Medulla oblongata (tissue), 1 donor: Measurements from ENCODE around the gene OSBP.

Source experiments
- DNase-seq: peaks from one replicate; pipeline ENCODE4 v3.0.0-alpha.2; 2015; ENCODE audit errors: extremely low spot score

Gene OSBP

DNA sequence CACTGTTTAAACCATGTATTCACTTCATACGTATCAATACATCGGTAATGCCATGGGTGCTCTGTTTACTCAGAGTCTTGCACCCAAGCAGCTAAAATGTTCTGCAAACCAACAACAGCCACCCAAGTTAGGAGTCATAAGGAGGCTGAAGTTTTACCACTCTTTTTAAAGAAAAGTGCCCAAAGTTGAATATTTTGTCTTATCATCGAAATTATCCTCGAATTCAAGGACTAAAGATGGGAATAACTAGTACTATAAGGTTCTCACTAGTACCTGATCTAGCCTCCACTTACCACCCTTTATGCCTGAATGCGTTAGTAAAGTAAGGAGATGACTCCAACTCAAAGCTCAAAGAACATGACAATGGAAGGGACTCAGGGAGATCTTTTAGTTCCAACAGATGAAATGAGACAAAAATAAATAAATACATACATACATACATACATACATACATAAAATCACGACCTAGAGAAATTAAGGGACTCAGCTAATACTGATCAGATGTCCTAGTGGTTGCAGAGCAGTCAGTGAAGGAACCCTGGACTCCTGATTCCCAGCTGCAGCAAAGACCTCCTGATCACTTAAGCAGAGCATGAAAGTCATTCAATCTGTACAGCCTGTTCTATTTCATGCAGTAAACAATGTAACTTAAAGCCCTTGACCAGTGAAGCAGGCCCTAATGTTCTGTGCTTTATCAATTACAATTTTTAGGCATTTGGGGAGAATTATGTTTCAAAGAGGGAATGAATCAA lies 7.7 kb downstream of the OSBP start:
- no peak for DNase-seq

DNA sequence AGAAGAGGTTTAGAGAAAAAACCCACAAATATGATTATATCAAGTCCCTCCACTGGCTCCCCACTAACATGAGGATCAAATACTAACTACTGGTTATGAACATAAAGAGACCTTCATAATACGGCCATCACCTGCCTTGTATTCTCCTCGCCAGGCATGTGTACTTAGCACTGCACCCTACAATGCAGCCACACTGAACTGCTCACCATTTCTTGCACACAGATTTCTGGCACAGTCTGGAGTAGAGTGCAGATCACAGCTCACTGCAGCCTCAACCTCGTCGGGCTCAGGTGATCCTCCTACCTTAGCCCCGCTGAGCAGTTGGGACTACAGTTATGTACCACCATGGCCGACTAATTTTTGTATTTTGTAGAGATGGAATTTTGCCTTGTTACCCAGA lies 13.1 kb downstream of the OSBP start:
- no peak for DNase-seq

DNA sequence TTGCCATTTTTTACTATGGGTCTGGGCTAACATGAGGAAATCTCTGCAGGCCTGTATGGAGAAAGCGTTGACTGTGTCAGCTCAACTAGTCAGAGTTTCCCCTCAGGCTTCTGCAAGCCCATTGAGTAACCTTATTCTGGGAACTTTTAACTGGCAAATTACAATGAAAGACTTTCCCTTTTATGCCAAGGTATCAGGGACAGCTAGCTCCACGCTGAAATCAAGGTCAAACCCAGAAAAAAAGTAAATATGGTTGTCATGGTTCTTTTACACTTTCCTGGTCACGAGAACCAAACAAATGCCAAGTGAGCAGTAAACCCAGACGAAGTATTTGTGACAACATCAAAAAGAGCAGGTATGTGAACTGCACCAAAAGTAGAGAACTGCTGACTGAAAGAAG lies 13.8 kb downstream of the OSBP start:
- no peak for DNase-seq

DNA sequence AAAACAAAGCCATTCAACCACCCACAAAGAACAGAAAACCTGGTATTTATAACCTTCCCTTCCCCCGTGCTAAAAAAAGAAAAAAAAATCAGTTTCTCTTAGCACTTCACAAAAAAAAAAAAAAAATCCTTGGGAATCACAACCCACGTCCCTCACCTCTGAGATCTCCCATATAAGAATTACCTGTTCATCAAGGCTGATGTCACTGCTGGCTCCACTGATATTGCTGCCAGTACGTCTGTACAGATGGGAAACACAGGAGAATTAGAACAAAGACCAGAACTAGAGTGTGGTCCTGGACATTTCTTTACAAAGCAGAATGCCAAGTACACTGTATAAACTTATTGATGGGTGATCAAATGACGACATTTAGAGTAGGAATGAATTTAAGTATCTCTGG lies 14.9 kb downstream of the OSBP start:
- no peak for DNase-seq

DNA sequence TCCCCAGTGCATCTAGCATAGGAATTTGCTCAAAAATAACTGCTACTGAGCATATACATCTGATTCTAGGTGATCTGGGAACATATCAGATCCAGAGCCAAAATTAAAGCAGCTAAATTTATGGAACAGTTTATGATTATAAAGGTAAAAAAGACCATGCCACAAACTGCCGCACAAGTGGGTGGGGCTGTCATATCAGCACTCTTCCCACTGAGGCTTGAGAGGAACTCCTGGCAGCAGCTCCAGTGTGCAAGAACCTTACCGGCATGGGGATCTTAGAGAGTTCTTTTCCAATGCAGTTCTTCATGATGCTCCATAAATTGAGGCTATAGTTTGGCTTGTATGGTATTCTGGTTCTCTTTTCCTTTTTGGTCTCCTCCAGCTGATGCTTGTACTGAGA lies 15.3 kb downstream of the OSBP start:
- DNase-seq = no peak

DNA sequence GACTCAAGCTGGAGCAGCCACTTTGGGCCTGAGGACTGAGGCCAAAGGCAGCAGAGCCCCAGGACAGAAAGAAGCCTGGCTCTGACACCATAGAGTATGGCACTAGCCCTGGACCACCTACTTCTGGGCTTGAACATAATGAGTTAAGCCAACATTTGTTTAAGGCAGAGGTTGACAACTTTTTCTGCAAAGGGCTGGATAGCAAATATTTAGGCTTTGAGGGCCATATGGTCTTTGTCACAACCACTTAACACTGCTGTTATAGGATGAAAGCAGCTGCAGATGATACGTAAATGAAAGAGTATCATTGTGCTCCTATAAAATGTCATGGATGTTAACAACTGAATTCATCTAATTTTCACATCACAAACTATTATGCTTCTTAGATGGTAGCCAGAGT lies 16.6 kb downstream of the OSBP start:
- DNase-seq = no peak

DNA sequence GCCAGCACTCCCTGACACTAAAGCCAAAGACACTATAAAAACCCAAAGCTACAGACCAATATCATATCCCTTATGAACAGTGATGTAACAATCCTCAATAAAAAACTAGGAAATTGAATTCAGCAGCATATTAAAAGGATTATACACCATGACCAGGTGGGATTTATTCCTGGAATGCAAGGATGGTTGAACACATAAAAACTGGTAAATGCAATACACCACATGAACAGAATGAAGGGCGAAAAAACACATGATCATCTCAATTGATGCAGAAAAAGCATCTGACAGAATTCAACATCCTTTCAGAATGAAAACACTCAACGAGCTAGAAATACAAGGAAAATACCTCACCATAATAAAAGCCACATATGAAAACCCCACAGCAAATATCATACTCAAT lies 31.3 kb downstream of the OSBP start:
- no peak for DNase-seq

DNA sequence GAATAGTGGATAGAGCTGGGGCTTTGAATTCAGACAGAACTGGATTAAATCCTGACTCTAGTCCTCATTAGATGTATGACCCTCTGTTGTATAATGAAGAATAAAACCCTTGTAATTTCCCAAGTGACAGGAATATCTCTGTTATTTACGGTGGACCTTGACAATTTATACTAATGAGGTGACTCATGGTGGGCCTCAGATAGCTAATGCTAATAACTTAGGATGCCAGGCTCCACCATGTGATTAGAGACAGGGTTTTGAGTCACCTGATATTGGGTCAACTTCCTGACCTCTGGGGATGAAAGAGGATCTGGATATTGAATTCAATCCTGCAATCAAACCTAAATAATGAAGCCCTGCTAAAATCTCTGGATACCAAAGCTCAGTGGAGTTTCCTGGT lies 33.6 kb downstream of the OSBP start:
- DNase-seq = no peak

DNA sequence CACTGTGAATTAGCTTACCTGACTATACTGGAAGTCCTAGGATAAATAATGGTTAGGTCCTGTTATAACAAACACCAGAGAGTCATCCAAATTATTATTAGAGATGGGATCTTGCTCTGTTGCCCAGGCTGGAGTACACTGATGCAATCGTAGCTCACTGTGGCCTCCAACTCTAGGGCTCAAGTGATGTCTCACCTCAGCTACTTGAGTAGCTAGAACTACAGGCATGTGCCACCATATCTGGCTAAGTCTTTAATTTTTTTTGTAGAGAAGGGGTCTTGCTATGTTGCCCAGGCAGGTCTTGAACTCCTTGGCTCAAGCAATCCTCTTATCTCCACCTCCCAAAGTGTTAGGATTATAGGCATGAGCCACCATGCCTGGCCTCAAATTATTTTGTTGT lies 37.2 kb downstream of the OSBP start:
- no peak for DNase-seq

DNA sequence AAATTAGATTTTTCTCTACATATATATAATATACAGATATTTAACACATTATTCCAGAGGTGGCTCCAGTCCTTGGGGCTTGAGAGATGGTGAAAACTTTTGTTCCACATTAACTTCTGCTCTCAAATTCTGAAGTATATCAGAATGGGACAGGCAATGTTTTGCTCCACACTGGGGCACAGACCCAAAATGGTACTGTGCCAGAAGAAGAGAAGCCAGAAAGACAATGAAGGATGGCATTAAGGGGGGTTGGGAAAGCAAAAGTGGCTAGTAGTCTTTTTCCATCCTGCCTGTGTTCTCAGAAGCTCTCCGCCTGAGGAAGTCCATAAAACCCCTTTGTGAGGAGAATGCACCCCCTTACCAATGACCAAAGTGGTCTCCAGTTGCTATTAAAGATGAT lies 40.1 kb downstream of the OSBP start:
- no peak for DNase-seq

DNA sequence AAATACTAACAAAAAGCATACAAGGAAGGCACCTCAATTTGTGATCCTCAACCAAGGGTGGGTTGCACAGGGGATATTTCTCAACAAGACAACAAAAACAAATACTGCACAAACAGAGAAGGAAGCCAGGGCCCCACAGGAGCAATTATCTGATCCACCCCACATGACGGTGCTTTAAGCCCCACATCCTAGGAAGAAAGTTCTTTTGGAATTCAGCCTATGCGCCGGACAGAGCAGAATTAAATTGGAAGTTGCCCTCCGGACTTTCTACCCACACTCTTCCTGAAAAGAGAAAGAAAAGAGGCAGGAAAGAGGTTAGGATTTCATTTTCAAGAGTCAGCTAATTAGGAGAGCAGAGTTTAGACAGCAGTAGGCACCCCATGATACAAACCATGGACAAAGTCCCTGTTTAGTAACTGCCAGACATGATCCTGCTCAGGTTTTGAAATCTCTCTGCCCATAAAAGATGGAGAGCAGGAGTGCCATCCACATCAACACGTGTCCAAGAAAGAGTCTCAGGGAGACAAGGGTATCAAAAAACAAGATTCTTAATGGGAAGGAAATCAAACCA lies 40.6 kb downstream of the OSBP start:
- DNase-seq = no peak

DNA sequence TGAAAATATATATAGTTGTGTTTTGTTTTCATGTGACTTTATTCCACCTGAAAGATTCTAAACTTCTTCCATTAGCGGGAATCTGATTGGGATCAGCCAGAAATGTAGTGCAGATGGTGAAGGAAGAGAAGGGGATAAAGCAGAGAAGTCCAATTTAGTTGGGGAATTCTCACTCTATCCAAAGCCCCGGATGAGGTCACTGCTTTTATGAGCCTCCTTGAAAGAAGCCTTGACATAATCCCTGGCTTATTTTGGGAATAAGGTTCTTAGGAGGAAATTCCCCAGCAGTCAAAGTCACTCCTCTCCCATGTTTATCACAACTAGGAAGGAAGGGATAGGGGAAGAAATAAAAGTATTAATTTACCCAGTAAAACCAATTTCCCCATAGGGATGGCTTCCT lies 41.1 kb downstream of the OSBP start:
- no peak for DNase-seq

DNA sequence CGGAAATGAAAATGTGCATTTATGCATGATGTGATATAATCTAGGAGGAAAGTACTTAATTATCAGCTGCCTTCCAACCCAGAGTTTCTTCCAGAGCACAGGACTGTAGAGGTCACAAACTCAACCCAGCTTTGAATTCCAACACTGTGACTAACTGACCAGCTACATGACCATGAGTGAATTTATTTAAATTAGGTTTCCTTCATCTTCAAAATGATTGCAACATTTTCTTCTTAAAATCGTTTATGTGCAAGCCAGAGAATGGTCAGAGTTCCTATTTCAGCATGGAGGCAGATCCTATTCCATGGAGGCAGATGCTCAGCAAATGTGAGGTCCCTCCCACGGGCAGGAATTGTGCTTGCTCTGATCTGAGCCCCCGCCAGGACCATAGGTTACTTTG lies 42.4 kb downstream of the OSBP start:
- no peak for DNase-seq

DNA sequence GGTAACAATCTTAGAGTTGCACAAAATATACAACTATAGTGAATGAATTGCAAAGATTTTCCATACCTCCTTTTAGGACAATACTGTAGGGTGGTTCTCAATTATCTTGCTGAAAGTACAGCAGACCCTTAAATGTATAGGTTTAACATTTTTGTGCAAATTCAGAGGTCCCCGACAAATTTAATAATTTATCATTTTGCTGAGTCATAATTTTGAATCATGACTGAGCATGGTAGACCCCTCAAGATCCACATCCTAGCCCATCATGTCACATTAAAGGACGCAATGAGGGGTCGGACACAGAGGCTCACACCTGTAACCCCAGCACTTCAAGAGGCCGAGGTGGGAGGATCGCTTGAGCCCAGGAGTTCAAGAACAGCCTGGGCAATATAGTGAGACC lies 43.5 kb downstream of the OSBP start:
- DNase-seq = no peak

DNA sequence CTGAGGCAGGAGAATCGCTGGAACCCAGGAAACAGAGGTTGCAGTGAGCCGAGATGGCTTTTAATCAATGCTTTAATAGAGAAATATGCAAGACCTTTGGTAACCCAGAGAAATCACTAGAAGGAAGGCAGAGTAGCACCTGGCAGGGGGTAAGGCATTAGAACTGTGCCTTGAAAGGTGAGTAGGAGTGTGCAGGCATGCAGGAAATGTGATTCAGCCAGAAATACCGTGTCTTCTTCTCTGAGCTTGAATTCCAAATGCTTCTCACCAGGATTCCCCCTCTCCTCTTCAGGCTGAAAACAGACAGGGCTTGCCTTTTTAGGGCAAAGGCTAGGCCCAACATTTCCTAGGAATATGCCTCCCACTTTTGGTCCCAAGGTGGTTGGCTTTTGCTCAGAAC lies 53.3 kb downstream of the OSBP start:
- no peak for DNase-seq

DNA sequence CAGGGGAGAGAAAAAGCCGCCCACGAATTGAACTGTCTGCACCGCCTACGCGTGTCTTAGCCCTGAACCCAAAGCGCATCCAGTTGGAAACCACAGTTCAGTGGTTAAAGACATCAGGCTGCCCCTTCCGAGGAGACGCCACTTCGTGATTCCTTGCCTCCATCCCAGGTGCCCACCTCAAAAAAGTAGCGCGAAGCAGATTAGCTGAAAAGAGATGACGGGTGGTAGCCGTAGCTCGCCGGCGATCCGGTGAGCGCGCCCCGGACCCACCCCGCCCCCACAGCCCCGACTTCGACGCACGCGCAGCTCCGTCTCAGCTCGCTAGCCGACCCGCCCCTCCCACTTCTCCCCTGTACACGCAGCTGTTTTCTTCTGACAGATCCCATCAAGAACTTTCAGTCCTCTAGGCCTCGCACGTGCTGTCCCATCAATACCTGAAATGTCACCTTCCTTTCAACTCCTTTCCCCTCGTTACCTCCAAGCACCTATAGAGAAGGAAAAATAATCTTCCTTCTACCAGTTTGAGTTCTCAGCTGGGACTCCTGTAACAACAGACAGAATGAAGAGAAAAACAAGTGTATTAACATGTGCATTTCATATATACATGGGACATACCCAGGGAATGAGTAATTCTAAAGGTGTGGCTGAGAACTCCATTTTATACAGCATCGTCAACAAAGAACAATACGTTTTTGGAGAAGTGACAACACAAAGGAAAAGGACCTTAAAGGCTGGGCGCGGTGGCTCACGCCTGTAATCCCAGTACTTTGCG lies 54.7 kb downstream of the OSBP start:
- DNase-seq = peak; percentile 85

DNA sequence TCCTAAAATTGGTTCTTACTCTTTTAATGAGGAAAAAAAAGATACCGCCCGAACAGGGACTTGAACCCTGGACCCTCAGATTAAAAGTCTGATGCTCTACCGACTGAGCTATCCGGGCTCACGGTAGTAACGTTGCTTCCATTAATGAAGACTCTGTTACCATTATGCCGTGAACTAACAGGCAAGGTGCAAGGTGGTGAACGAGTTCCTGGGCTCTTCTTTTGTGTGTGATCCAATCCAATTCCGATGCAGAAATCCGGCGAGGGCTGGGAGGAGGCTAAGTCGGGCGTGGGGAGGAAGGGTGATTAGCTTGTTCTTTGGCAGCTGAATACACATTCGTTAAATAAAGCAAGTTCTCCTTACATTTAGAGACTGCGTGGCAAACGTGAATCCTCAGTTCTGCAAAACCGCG lies 55.3 kb downstream of the OSBP start:
- peak; percentile 88 for DNase-seq

DNA sequence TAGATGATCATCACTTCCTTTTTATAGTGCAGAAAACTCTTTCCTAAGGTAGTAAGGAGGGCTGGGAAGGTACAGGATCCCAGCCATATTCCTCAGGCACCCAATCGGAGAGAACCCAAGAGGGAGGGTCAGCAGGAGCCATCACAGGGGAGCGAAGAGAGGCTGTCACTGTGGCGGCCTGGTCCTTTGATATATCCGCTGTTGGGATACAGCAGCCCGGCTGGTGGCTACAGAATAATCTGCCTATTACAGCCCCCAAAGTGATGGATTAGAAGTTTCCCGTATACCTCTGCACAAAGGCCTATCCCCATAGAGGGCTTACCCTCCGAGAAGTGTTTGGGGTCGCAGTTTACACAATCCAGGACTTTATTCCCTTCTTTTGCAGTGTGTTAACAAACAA lies 55.7 kb downstream of the OSBP start:
- DNase-seq = no peak

DNA sequence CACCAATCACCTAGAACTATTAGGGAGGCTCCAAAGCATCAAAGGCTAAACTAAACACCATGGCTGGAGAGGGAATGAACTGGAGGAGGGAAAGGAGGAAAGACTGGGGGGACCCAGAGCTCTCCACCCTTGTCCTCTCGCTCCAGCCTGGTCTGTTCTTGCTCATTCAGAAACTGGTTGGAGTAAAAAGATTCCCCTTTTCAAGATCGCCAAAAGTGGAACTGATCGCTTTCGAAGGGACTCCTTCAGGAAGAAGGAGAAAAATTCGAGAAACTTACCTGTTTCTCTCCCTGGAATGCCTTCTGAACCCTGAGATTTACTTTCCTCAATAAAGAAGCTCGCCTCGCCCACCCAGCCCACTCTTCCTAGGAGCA lies 57.3 kb downstream of the OSBP start:
- DNase-seq = peak; percentile 68

DNA sequence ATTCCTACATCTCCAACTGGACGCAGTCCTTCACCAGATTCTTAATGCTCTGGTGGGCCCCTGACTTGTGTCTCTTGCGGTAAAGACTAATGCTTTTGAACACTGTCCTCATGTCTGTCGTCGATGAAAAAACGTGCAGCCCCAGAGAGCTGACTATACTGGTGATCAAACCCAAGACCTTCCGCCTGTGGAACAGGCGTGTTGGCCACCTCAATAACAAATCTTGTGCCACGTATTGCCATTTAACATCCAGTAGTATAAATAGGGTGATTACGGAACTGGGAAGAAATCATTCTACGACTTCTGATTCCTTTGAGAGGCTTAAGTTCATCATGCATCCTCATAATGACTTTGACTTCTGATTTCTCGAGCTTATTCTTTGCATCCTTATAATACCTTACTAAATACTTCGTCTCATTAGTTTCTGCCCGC lies 58.6 kb downstream of the OSBP start:
- no peak for DNase-seq

DNA sequence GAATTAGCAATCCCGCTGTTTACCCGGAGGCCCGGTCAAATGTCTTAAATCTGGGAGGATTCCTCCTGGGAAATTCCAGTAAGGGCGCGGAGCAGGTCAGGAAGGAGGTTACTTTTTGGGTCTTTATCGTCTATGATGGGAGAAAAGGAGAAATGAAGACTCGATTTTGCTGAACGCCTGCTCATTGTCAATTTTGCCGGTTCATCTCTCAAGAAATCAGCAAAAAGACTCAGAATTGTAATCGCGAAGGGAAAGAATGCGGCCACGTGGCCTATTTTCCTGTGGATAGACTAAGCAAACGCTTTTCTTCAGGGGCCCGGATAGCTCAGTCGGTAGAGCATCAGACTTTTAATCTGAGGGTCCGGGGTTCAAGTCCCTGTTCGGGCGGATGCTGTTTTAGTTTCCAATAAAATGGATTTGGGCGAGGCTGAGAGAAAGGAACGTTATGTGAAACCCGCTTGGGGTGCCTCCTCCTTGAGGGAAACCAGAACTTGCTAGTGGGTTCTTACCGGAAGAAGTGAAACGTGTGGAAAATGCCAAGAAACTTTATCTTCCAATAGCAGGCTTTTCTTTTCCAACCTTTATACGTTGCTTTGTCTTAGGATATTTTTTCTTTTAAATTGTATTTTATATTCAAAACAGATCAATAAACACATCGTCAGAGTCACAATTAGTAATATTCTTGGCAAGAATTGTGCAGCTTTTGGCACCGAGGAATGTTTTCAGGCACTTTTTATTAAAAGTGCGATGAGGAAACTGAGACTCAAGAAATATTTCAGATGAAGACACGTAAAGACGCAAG lies 59.3 kb downstream of the OSBP start:
- peak; percentile 75 for DNase-seq

DNA sequence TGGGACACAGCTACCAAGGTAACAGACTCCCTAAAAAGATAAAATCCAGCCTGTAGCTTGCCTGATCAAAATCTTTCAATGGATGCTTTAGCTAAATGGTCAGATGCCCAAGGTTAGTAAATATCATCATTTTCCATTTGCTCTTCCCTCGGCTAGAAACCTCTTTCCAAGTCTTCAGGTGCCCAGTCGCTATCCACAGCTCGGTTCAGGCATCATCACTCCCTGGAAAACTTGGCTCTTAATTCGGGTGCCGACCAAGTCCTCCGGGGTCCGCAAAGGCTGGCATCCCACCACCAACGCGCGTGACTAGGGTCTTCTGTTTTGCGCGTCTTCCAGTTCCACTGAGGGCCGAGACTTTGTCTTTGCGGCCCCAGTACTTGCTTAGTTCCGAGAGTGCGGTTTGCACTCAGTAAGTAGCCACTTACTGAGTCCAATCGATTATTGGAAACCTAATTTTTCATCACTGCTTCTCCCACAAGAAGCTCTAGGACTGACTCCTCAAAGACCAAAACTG lies 59.9 kb downstream of the OSBP start:
- DNase-seq = no peak
